Measurements from ENCODE around the gene PPM1L. TPM values are rescaled to one million over a fixed set of nuclear protein-coding genes. Genes with fewer than 3 reads are reported as not detected.
A peak's percentile ranks its signal among the peaks of the same experiment; 100 is the strongest.

The PPM1L gene
- polyA plus RNA-seq, 1 donor (not counting 4 experiments of a cell fraction or from before 2014, with no cell fraction given) = 0.58 TPM

DNA sequence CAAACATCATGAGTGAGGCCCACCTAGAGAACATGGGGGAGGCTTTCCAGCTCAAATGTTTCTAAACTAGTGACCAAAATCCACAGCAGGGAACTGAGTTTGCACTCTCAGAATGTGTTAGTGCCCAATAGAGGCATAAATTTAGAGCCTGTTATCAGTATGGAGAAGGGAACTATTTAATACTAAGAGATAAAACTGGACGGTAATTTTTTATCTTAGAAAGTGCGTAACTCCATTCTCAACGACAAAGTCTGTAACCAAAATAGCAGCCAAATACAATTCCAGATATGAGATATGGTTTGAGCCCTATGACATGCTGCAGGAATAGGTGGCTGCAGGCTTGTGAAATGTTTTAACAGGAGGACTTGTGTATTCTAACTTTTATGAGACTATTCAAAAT, 345.6 kb downstream of the PPM1L start:
- Histone ChIP-seq H3K27me3 (ENCODE audit: control insufficient read depth, extremely low read depth, insufficient read depth, low read length) (no peaks in the 10 kb centered on the region), H2AFZ (ENCODE audit: control insufficient read depth, low read length) (no peak overlapping the region), H3K4me2 (ENCODE audit: control insufficient read depth, extremely low read depth, insufficient read depth, low read depth, low read length) (no peak overlapping the region), H3K4me1 (ENCODE audit: control insufficient read depth, extremely low read depth, insufficient read depth, low read length) (peaks cover 4% of the 10 kb centered on the region), H3K9me1 (ENCODE audit: control insufficient read depth, extremely low read depth, insufficient read depth, low read length) (no peaks in the 10 kb centered on the region), H3K9ac (ENCODE audit: control insufficient read depth, extremely low read depth, insufficient read depth, low read length) (no peak overlapping the region), H3K27ac (ENCODE audit: control insufficient read depth, insufficient read depth, low read length) (no peak overlapping the region), H3K9me3 (ENCODE audit: control insufficient read depth, low read depth, low read length) (no peaks in the 10 kb centered on the region), H3K36me3 (ENCODE audit: control insufficient read depth in 2 of 2, extremely low read depth in 1 of 2, insufficient read depth in 2 of 2, low read length in 2 of 2) (no peaks in the 10 kb centered on the region), H3K79me2 (ENCODE audit: control insufficient read depth, insufficient read depth, low read length) (no peaks in the 10 kb centered on the region), H4K20me1 (ENCODE audit: control insufficient read depth, extremely low read depth, insufficient read depth, low read length) (no peaks in the 10 kb centered on the region), H3K4me3 (ENCODE audit: control insufficient read depth in 2 of 3, extremely low read depth in 1 of 3, insufficient read depth in 2 of 3, low read depth in 1 of 3, low read length in 3 of 3) (no peak overlapping the region)
- DNase-seq (ENCODE audit: low read depth, low spot score) (no peak), FAIRE-seq (no peak)
- dilution Hi-C loops (cut with MboI; ENCODE audit: extremely low pct_ligation_motif_present, low sequenced_read_pairs) = no loop called here
- TF ChIP-seq EZH2 (IDR thresholded peaks at IDR 0.05; ENCODE audit: low read length) = no peak
- TF ChIP-seq, protein P1, sequence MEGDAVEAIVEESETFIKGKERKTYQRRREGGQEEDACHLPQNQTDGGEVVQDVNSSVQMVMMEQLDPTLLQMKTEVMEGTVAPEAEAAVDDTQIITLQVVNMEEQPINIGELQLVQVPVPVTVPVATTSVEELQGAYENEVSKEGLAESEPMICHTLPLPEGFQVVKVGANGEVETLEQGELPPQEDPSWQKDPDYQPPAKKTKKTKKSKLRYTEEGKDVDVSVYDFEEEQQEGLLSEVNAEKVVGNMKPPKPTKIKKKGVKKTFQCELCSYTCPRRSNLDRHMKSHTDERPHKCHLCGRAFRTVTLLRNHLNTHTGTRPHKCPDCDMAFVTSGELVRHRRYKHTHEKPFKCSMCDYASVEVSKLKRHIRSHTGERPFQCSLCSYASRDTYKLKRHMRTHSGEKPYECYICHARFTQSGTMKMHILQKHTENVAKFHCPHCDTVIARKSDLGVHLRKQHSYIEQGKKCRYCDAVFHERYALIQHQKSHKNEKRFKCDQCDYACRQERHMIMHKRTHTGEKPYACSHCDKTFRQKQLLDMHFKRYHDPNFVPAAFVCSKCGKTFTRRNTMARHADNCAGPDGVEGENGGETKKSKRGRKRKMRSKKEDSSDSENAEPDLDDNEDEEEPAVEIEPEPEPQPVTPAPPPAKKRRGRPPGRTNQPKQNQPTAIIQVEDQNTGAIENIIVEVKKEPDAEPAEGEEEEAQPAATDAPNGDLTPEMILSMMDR (optimal IDR thresholded peaks at IDR 0.05 in 1 of 3, IDR thresholded peaks at IDR 0.05 in 1 of 3, conservative IDR thresholded peaks at IDR 0.05 in 1 of 3; ENCODE audit: extremely low read depth in 1 of 3, insufficient read depth in 2 of 3, low read length in 3 of 3) = no peak

DNA sequence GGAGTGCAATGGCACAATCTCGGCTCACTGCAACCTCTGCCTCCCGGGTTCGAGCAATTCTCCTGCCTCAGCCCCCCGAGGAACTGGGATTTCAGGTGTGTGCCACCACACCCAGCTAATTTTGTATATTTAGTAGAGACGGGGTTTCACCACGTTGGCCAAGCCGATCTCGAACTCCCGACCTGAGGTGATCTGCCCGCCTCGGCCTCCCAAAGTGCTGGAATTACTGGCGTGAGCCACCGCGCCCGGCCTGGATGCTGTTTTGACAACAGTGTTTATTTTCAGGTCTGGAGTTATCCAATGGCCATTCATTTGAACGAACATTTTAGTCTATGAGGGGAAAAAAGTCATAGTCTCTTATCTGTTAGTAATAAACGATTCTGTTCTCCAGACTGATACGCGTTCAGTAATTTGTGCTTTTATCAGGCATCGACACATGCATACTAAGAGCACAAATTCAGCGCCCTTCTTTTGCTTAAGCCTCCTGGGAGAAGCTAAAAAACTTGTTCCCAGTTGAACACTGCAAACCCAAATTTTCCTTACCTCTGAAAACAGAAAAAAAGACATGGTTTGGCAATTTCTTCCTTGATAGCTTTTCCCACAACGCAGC, 347.9 kb downstream of the PPM1L start:
- FAIRE-seq (no peak), DNase-seq (ENCODE audit: low read depth, low spot score) (no peak)
- Histone ChIP-seq H3K27ac (ENCODE audit: control insufficient read depth, insufficient read depth, low read length) (peak overlapping the region; percentile 34), H3K9me1 (ENCODE audit: control insufficient read depth, extremely low read depth, insufficient read depth, low read length) (no peaks in the 10 kb centered on the region), H3K4me3 (ENCODE audit: control insufficient read depth in 2 of 3, extremely low read depth in 1 of 3, insufficient read depth in 2 of 3, low read depth in 1 of 3, low read length in 3 of 3) (peak overlapping the region; percentile 55 to 83 (median 71)), H3K36me3 (ENCODE audit: control insufficient read depth in 2 of 2, extremely low read depth in 1 of 2, insufficient read depth in 2 of 2, low read length in 2 of 2) (no peaks in the 10 kb centered on the region), H4K20me1 (ENCODE audit: control insufficient read depth, extremely low read depth, insufficient read depth, low read length) (no peaks in the 10 kb centered on the region), H3K4me1 (ENCODE audit: control insufficient read depth, extremely low read depth, insufficient read depth, low read length) (peaks cover 7% of the 10 kb centered on the region), H3K79me2 (ENCODE audit: control insufficient read depth, insufficient read depth, low read length) (no peaks in the 10 kb centered on the region), H3K9me3 (ENCODE audit: control insufficient read depth, low read depth, low read length) (no peaks in the 10 kb centered on the region), H3K27me3 (ENCODE audit: control insufficient read depth, extremely low read depth, insufficient read depth, low read length) (no peaks in the 10 kb centered on the region), H3K4me2 (ENCODE audit: control insufficient read depth, extremely low read depth, insufficient read depth, low read depth, low read length) (peak overlapping the region; percentile 84), H2AFZ (ENCODE audit: control insufficient read depth, low read length) (peak overlapping the region; percentile 80), H3K9ac (ENCODE audit: control insufficient read depth, extremely low read depth, insufficient read depth, low read length) (peak overlapping the region; percentile 71)
- TF ChIP-seq, protein P1 (optimal IDR thresholded peaks at IDR 0.05 in 1 of 3, IDR thresholded peaks at IDR 0.05 in 1 of 3, conservative IDR thresholded peaks at IDR 0.05 in 1 of 3; ENCODE audit: extremely low read depth in 1 of 3, insufficient read depth in 2 of 3, low read length in 3 of 3) = no peak
- no peak for TF ChIP-seq EZH2 (IDR thresholded peaks at IDR 0.05; ENCODE audit: low read length)
- dilution Hi-C loops (cut with MboI; ENCODE audit: extremely low pct_ligation_motif_present, low sequenced_read_pairs) = no loop called here

Measured in keratinocyte (primary cell).